Caco-2 (cell line): ENCODE results near the gene ZNF593OS. TPM values are rescaled to one million over a fixed set of nuclear protein-coding genes. Genes with fewer than 3 reads are reported as not detected.

Experiments
- BruUV-seq: library from RNA; stranded (reverse); fragments of 400-500 nt; replicated peaks from 2 replicates; lab custom pipeline; 2021; lab: Mats Ljungman, UMichigan
- CTCF ChIA-PET: fragments of 300-600 bp; sonication (Branson Sonifier 250); formaldehyde crosslinking; loops from one replicate; lab custom pipeline; 2022; ENCODE audit warnings: antibody characterized with exemption; lab: Charles Lee
- POLR2A ChIA-PET: fragments of 300-600 bp; sonication (Branson Sonifier 250); formaldehyde crosslinking; loops from one replicate; lab custom pipeline; 2022; ENCODE audit warnings: antibody characterized with exemption; lab: Charles Lee
- DNase-seq, 2 experiments: peaks; one replicate each; pipeline versions ENCODE4 v3.0.0 to v3.0.0-alpha.2; 2020 to 2022
- H3K27me3 ChIP-seq: replicated peaks from 2 replicates; pipeline ENCODE4 v1.6.0; 2011; ENCODE audit warnings: low read length; ENCODE audit not compliant: control insufficient read depth, insufficient read depth
- H3K36me3 ChIP-seq: 2 replicates; pipeline ENCODE4 v1.5.1; 2011; ENCODE audit warnings: low read length; ENCODE audit not compliant: control insufficient read depth, insufficient read depth
- H3K4me1 ChIP-seq: fragments of 250-450 bp; sonication (Bioruptor Pico); 2 replicates; pipeline ENCODE4 v1.5.1; 2020; ENCODE audit warnings: mild to moderate bottlenecking
- H3K4me3 ChIP-seq: 2 replicates; pipeline ENCODE4 v1.5.1; 2011; ENCODE audit warnings: low read depth, mild to moderate bottlenecking, control low read depth, low read length
- H3K9me3 ChIP-seq: fragments of 250-450 bp; sonication (Bioruptor Pico); 2 replicates; pipeline ENCODE4 v1.5.1; 2020; ENCODE audit warnings: mild to moderate bottlenecking, moderate library complexity
- H3K27ac Mint-ChIP-seq: one replicate; pipeline ENCODE4 v1.8.0; 2022; ENCODE audit warnings: mixed read lengths; ENCODE audit not compliant: unreplicated experiment
- H3K27me3 Mint-ChIP-seq: one replicate; pipeline ENCODE4 v1.8.0; 2022; ENCODE audit warnings: mixed read lengths; ENCODE audit not compliant: insufficient read depth, unreplicated experiment
- H3K36me3 Mint-ChIP-seq: one replicate; pipeline ENCODE4 v1.8.0; 2022; ENCODE audit warnings: mild to moderate bottlenecking, mixed read lengths; ENCODE audit not compliant: insufficient read depth, unreplicated experiment
- H3K4me1 Mint-ChIP-seq: one replicate; pipeline ENCODE4 v1.8.0; 2022; ENCODE audit warnings: low read depth, mixed read lengths; ENCODE audit not compliant: unreplicated experiment
- H3K4me3 Mint-ChIP-seq: one replicate; pipeline ENCODE4 v1.8.0; 2022; ENCODE audit warnings: mild to moderate bottlenecking, moderate library complexity, mixed read lengths; ENCODE audit not compliant: unreplicated experiment
- H3K9me3 Mint-ChIP-seq: one replicate; pipeline ENCODE4 v1.8.0; 2022; ENCODE audit warnings: mixed read lengths; ENCODE audit not compliant: unreplicated experiment
- intact Hi-C: fragments of 100-400 bp; cut with micrococcal nuclease; formaldehyde crosslinking; loops from one replicate; pipeline ENCODE4 v1.10.0; 2022; ENCODE audit not compliant: unreplicated experiment
- total RNA-seq: library from RNA; stranded (reverse); gene quantifications from 2 replicates; pipeline ENCODE4 v1.2.3, GENCODE V29; 2022
- TF ChIP-seq, protein P1 (sequence below), 2 experiments: fragments of 200-600 bp in 1 of 2; IDR thresholded peaks; 1 replicate in 1 of 2; 2 replicates in 1 of 2; pipeline versions ENCODE4 v1.5.1 to v1.8.0; 2011 to 2022; ENCODE audit warnings: antibody characterized with exemption in 1 of 2, control low read depth in 1 of 2, inconsistent platforms in 1 of 2, low read depth in 1 of 2, low read length in 1 of 2, mild to moderate bottlenecking in 1 of 2, moderate library complexity in 1 of 2; ENCODE audit not compliant: insufficient read depth in 1 of 2, severe bottlenecking in 1 of 2, unreplicated experiment in 1 of 2

Gene ZNF593OS
- total RNA-seq, 1 experiment from 2014 or later, result 0.45 TPM

GRCh38 chr1:26189751-26190275 lies 18.2 kb upstream of the ZNF593OS start:
- TF ChIP-seq, protein P1, sequence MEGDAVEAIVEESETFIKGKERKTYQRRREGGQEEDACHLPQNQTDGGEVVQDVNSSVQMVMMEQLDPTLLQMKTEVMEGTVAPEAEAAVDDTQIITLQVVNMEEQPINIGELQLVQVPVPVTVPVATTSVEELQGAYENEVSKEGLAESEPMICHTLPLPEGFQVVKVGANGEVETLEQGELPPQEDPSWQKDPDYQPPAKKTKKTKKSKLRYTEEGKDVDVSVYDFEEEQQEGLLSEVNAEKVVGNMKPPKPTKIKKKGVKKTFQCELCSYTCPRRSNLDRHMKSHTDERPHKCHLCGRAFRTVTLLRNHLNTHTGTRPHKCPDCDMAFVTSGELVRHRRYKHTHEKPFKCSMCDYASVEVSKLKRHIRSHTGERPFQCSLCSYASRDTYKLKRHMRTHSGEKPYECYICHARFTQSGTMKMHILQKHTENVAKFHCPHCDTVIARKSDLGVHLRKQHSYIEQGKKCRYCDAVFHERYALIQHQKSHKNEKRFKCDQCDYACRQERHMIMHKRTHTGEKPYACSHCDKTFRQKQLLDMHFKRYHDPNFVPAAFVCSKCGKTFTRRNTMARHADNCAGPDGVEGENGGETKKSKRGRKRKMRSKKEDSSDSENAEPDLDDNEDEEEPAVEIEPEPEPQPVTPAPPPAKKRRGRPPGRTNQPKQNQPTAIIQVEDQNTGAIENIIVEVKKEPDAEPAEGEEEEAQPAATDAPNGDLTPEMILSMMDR (IDR thresholded peaks at IDR 0.05; ENCODE audit: insufficient read depth in 1 of 2, low read depth in 1 of 2, low read length in 1 of 2, severe bottlenecking in 1 of 2, unreplicated experiment in 1 of 2), result no peak
- no peaks in the 10 kb centered on the region for H3K27me3 ChIP-seq
- Mint-ChIP-seq H3K9me3 (no peaks in the 10 kb centered on the region), H3K36me3 (peaks cover 5% of the 10 kb centered on the region), H3K27ac (no peak overlapping the region), H3K4me3 (no peak overlapping the region), H3K27me3 (no peaks in the 10 kb centered on the region), H3K4me1 (peaks cover 14% of the 10 kb centered on the region)
- no TSS peak for BruUV-seq
- ChIA-PET POLR2A (no interaction called here), CTCF (interaction anchor here (0.6 to 2.9 kb wide), 8 partner anchors 12 to 169 kb away, joined by 3 to 36 read pairs (median 4); partner anchors contain the start of genes CEP85, CNKSR1 and ZNF593)
- intact Hi-C loops, result loop anchor here (5.0 kb wide), 1 partner anchor 42 kb away; the partner anchor contains the start of gene CEP85
- no peak for DNase-seq
- no peaks in the 10 kb centered on the region for H3K9me3 ChIP-seq
- no peaks in the 10 kb centered on the region; the same call in 1 of the 2 replicates for H3K36me3 ChIP-seq
- H3K4me1 ChIP-seq, result no peaks in the 10 kb centered on the region
- H3K4me3 ChIP-seq, result no peak overlapping the region

DNA sequence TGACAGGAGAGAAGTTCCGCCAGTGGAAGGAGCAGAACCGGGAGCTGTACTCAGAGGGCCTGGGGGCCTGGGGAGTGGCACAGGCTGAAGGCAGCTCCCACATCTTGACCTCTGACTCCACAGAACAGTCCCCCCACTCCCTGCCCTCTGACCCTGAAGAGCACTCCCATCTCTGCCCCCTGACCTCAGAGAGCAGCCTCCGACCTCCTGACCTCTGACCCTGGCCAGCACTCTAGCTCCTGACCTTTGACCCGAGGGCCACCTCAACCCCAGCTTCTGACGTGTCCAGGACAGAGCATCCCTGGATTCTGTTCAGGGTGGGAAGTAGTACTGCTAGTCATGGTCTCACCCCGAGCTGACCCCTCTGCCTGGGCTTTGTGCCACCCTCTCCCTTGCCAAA lies 17.7 kb upstream of the ZNF593OS start:
- DNase-seq, result no peak
- intact Hi-C loops, result no loop called here
- no peaks in the 10 kb centered on the region for H3K9me3 Mint-ChIP-seq
- TF ChIP-seq, protein P1 (IDR thresholded peaks at IDR 0.05; ENCODE audit: insufficient read depth in 1 of 2, low read depth in 1 of 2, low read length in 1 of 2, severe bottlenecking in 1 of 2, unreplicated experiment in 1 of 2), result no peak
- no TSS peak for BruUV-seq
- H3K27me3 Mint-ChIP-seq, result no peaks in the 10 kb centered on the region
- peaks cover 14% of the 10 kb centered on the region for H3K4me1 Mint-ChIP-seq
- Histone ChIP-seq H3K4me1 (no peaks in the 10 kb centered on the region), H3K9me3 (no peaks in the 10 kb centered on the region), H3K27me3 (no peaks in the 10 kb centered on the region), H3K36me3 (no peaks in the 10 kb centered on the region; the same call in 1 of the 2 replicates), H3K4me3 (no peak overlapping the region)
- no peak overlapping the region for H3K4me3 Mint-ChIP-seq
- ChIA-PET POLR2A (no interaction called here), CTCF (interaction anchor here (1.5 to 2.9 kb wide), 2 partner anchors 12 to 45 kb away, joined by 4 to 36 read pairs; partner anchors contain the start of genes CEP85 and CNKSR1)
- peaks cover 5% of the 10 kb centered on the region for H3K36me3 Mint-ChIP-seq
- H3K27ac Mint-ChIP-seq, result no peak overlapping the region

DNA sequence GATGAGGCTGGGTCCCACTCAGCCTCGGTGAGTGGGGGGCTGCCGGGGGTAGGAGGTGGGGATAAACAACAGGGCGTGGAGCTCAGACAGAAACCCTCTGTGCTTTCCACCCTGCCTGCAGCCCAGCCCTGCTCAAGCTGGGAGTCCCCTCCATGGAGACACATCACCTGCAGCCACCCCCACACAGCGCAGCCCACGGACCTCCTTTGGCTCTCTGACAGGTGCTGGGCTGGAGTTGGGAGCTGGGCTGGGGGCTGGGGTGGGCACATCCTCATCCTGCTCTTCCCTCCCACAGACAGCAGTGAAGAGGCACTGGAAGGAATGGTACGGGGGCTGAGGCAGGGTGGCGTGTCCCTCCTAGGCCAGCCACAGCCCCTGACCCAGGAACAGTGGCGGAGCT lies 16.8 kb upstream of the ZNF593OS start:
- POLR2A ChIA-PET, result no interaction called here
- intact Hi-C loops, result no loop called here
- DNase-seq, result no peak
- H3K27me3 Mint-ChIP-seq, result no peaks in the 10 kb centered on the region
- Histone ChIP-seq H3K9me3 (no peaks in the 10 kb centered on the region), H3K27me3 (no peaks in the 10 kb centered on the region), H3K36me3 (no peaks in the 10 kb centered on the region; the same call in 1 of the 2 replicates), H3K4me1 (no peaks in the 10 kb centered on the region), H3K4me3 (no peak overlapping the region)
- H3K9me3 Mint-ChIP-seq, result no peaks in the 10 kb centered on the region
- H3K4me1 Mint-ChIP-seq, result peaks cover 14% of the 10 kb centered on the region
- CTCF ChIA-PET, result interaction anchor here (2.9 kb wide), 1 partner anchor 46 kb away, joined by 36 read pairs; the partner anchor contains the start of gene CEP85
- BruUV-seq, result no TSS peak
- no peak overlapping the region for H3K4me3 Mint-ChIP-seq
- TF ChIP-seq, protein P1 (IDR thresholded peaks at IDR 0.05; ENCODE audit: insufficient read depth in 1 of 2, low read depth in 1 of 2, low read length in 1 of 2, severe bottlenecking in 1 of 2, unreplicated experiment in 1 of 2), result no peak
- H3K36me3 Mint-ChIP-seq, result peaks cover 5% of the 10 kb centered on the region
- H3K27ac Mint-ChIP-seq, result no peak overlapping the region
